Measurements from ENCODE around the gene TSACC. TPM values are rescaled to one million over a fixed set of nuclear protein-coding genes. Genes with fewer than 3 reads are reported as not detected.
"Not testable (repeated sequence)": the region's sequence is repeated elsewhere in the genome, so short reads cannot be mapped to it uniquely, and the experiment has no call there.

The TSACC gene
- total RNA-seq = not detected

DNA sequence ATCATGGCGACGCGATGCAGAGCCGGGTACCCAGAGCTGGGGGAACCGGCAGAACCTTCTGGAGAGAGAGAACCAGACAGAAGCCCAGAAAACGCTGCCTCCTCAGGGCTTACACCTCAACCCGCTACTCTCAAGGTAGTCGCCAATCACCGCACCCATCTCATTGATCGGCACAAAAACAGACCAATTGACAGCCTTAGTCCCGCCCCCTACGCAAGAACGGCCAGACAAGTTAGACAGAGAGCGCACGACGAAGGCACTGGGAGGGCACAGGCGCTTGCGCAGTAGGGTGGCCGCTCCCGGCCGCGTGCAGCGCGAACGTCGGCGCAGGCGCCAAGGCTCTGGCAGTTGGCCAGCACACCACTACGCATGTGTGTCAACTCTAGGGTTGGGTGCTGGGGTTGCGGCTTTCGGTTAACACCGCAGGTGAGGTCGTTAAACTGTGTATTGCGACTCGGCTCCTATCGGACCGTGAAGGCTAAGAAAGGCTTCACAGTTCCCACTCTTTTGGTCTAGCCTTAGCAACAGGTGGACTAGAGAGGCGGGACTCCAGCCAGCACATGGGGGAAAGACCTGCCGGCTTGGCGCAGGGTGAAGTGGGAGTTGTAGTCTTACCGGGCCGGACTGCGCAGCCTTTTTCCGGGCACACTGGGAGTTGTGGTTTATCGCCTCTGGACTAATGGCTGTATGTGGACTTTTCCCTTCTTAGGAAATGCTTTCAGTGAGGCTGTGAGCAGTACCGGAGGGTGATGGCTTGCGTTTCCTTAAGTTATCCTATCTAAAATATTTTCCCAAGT, at the start of gene TSACC, which contains the start of gene CCT3:
TSS of gene TSACC (plus strand) at position 347 of the 797 bp plus-strand sequence. CDS start 1,232 bp downstream, outside the sequence.
TSS of gene CCT3 (minus strand) at position 113 of the 797 bp plus-strand sequence. CDS start at position 5, 108 bp downstream.
- peak; percentile 99 to 100 (median 100) for DNase-seq (ENCODE audit: low read depth in 2 of 3, low spot score in 2 of 3)

GRCh38 chr1:156289857-156290256, 48.5 kb upstream of the TSACC start:
- no peak for DNase-seq (ENCODE audit: low read depth in 2 of 3, low spot score in 2 of 3)

GRCh38 chr1:156291226-156292061, 46.9 kb upstream of the TSACC start:
- DNase-seq (ENCODE audit: low read depth in 2 of 3, low spot score in 2 of 3) = peak in 2 of 3 donors; percentile 69 to 75

DNA sequence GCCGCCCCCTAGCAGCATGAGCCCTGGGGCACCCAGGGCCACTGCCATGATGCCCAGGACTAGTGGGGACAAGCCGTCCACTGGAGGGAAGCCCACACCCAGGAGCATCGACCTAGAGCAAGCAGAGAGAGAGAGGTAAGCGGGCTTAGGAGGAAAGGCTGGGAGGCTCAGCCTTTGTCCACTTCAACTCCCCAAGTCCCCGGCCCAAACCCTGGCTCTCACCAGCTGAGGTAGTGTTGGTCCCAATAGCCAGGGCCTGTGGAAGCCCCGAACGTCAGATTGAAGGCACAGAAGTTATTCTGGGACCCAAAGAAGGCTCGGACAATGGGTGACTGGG, 45.3 kb upstream of the TSACC start:
- DNase-seq (ENCODE audit: low read depth in 2 of 3, low spot score in 2 of 3) = no peak

DNA sequence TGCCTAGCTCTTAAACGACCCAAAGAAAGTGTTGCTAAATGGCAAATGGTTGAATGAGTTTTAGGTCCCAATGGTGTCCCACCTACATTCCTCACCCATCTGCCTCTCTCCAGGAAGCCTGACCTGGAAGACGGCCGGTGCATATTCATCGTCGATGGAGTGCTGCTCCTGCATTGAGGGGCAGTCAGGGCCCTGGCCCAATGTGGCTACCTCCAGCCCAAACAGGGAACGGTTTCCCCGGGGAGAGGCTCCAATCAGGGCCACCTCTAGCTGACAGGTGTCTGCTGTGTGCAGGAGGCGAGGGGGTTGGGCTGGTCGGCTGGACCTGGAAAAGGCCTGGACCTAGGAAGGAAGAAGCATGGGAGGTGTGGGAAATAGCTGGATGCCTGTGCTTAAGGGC, 44.4 kb upstream of the TSACC start:
- DNase-seq (ENCODE audit: low read depth in 2 of 3, low spot score in 2 of 3) = no peak

DNA sequence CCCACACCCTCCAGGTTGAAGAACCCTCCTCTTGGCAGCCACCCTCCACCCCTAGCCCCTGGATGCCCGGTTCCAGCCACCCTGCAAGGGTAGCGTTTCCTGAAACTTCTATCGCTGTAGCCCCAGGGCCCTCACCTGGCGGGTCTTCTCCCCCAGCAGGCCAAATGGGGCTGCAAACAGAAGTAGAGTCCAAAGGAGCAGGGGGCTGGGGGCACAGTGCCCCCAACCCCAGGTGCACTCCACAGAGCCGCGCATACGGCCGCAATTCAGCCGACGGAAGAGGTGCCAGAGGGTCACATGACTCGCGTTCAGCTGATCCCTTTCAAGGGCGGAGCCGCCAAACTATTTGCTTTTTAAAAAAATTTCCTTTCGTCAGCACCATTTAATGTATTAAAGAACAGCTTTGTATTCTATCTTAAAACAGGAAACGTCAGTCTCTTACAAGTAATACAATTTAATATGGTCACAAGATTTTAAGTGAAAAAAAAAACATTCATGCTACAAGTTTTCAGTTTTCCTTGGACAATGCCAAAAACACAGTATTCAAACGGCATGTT, 42.9 kb upstream of the TSACC start, which contains the start of gene GLMP:
TSS of gene GLMP (minus strand) at position 289 of the 557 bp plus-strand sequence. CDS start at position 255, 34 bp downstream.
- DNase-seq (ENCODE audit: low read depth in 2 of 3, low spot score in 2 of 3) = peak; percentile 19 to 62 (median 47)

DNA sequence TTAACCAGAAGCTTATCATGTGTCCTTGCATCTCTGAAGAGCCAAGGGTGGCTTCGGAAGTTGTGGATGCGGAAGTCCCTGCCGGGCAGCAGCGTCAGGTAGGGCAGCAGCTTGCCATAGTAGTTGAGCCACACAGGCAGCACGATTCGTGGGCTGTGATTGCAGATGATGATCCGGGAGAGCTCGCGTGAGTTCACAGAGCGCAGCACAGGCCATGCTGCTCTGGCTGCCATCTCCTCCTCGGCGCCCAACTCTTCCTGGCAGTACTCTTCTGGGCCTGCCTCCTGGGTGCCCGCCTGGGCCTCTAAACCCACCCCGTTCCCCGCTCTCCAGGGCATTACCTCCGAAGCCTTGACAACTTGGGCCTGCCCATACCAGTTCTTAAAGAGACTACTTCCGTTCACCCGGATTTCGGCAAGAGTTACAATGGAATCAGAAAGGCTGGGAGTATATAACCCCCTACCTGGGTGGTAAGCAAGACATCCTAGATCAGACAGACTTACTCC, 39.4 kb upstream of the TSACC start, which contains the start of gene VHLL:
TSS of gene VHLL (minus strand) at position 456 of the 506 bp plus-strand sequence. CDS start at position 338, 118 bp downstream.
- DNase-seq (ENCODE audit: low read depth in 2 of 3, low spot score in 2 of 3) = no peak

GRCh38 chr1:156303241-156303640, 35.1 kb upstream of the TSACC start:
- no peak for DNase-seq (ENCODE audit: low read depth in 2 of 3, low spot score in 2 of 3)

DNA sequence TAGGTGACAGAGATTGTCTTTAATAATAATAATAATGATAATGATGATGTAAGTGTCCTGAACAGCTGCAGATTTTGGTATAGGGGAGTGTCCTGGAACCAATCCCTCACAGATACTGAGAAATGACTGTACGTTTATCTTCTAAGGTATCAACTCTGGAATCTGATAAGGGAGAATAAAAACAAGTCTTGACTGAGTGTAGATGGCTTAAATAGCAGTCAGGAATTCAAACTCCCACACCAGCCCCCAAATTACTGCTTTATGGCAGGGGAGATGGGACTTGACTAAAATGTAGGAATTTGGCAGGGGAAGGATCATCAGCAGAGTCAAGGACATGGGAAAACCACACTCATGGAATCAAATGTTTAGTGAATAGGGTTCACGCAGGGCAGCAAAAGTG, 33.1 kb upstream of the TSACC start:
- no peak for DNase-seq (ENCODE audit: low read depth in 2 of 3, low spot score in 2 of 3)

DNA sequence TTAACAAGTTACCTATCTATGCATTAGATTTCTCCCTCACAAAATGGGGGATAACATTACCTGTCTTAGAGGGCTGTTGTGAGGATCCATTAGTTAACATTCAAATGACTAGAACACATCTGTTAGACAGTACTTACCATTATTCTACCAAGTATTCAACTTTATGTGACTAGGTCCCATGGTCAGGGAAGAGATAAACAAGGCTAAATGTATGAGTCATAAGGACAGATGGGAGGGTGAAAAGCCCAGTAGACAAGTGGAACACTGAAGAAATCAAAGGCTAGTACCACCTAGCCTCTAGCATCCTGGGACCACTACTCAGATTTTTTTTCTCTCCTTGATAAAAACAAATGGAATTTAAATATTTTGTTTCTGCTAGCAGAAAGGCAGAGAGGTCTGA, 30.2 kb upstream of the TSACC start:
- DNase-seq (ENCODE audit: low read depth in 2 of 3, low spot score in 2 of 3) = no peak

- no peak for DNase-seq (ENCODE audit: low read depth in 2 of 3, low spot score in 2 of 3)
These were observed 27.4 kb upstream of the TSACC start for GRCh38 chr1:156310962-156311361.

DNA sequence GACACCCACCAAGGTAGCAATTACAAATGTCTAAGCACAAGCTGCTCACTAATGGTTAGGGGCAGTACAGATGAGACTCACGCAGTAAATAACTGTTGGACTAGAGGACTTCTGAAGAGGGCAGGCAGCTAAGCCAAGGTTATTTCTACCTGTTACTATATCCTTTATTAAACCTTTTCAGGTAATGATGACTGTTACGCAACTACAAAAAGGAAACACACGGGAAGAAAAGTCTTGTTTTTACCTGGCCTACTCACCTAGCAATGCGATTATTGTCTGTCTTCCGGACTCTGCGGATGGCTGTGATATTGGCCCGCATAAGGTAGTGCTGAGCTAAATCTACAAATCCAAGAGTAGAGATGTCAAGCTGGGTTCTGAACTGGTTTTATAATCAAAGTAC, 21.4 kb upstream of the TSACC start:
- no peak for DNase-seq (ENCODE audit: low read depth in 2 of 3, low spot score in 2 of 3)

DNA sequence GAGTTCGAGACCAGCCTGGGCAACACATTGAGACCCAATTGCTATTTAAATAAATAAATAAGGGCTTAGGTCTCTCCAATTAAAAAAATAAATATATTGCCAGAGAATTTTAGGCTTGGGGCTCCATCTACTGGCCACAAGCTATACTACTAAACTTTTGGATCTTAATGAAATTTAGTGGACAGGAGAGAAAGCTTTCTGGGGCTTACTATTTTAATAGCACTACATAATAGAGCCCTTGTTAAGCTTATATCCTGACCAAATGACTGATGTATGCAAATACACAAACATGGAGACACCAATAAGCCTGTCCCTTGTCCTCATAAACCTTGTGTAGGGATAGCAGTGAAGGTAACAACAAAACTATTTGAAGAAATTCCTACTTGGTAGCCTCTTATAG, 18.7 kb upstream of the TSACC start:
- peak in 2 of 3 donors; percentile 33 to 68 for DNase-seq (ENCODE audit: low read depth in 2 of 3, low spot score in 2 of 3)

DNA sequence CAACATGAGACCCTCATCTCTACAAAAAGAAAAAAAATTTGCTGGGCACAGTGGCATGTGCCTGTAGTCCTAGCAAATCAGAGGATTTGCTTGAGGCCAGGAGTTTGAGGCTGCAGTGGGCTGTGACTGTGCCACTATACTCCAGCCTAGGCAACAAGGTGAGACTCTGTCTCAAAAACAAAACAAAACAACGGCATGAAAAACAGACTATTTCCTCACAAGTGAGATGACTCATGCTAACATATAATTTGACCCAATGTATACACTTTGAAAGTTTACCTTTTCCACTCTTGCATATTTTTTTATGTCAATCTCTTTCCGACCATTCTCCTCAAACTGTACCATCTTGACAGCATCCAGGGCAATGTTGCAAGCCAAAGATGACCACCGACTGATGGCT, 17.8 kb upstream of the TSACC start:
- DNase-seq (ENCODE audit: low read depth in 2 of 3, low spot score in 2 of 3) = no peak

DNA sequence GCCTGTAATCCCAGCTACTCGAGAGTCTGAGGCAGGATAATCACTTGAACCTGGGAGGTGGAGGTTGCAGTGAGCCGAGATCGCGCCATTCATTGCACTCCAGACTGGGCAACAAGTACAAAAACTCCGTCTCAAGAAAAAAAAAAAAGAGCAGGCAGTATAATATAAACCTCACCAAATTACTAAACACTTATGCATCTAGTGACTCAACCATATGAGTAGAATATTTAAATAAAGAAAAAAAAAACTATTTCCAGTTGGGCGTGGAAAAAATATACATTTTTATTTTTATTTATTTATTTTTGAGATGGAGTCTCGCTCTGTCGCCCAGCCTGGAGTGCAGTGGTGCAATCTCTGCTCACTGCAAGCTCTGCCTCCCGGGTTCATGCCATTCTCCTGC, 15.1 kb upstream of the TSACC start:
- not testable (repeated sequence) for DNase-seq (ENCODE audit: low read depth in 2 of 3, low spot score in 2 of 3)

- peak in 2 of 3 donors; percentile 6 to 36 for DNase-seq (ENCODE audit: low read depth in 2 of 3, low spot score in 2 of 3)
These were observed 2.1 kb upstream of the TSACC start for GRCh38 chr1:156336242-156336641.

DNA sequence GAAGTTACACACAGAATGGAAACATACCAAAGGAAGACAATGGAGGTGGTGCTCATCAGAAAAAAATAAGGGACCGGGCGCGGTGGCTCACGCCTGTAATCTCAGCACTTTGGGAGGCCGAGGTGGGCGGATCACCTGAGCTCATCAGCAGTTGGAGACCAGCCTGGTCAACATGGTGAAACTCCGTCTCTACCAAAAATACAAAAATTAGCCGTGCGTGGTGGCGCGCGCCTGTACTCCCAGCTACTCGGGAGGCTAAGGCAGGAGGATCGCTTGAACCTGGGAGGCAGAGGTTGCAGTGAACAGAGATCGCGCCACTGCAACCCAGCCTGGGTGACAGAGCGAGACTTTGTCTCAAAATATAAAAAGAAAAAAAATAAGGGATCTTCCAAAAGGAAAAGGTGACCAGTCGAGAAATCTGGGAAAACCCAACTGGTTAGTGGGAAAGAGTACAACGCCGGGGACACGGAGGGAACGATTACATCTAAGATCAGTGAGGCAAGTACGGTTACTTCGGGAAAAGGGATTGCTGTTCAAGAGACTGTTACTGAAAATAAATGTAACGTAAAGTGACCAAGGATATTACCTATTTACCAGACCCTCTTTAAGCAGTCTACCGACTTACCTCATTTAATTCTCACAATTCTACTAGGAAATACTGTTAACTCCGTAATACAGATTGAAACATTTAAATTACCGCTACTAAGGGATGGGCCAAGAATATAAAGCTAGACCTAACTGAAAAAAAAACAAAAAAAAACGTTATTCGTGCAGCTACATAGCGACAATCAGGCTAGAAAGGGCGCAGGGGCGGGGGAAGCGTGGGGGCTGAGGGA, 1.1 kb upstream of the TSACC start:
- no peak for DNase-seq (ENCODE audit: low read depth in 2 of 3, low spot score in 2 of 3)

- no peak for DNase-seq (ENCODE audit: low read depth in 2 of 3, low spot score in 2 of 3)
These were observed 492 bp upstream of the TSACC start for GRCh38 chr1:156337888-156338179.

- DNase-seq (ENCODE audit: low read depth in 2 of 3, low spot score in 2 of 3) = no peak
These were observed 4.0 kb downstream of the TSACC start for GRCh38 chr1:156342166-156342955.

Data from hematopoietic multipotent progenitor cell (in vitro differentiated cells).